ENCODE measurements around the gene GOLGA2.

The GOLGA2 gene

DNA sequence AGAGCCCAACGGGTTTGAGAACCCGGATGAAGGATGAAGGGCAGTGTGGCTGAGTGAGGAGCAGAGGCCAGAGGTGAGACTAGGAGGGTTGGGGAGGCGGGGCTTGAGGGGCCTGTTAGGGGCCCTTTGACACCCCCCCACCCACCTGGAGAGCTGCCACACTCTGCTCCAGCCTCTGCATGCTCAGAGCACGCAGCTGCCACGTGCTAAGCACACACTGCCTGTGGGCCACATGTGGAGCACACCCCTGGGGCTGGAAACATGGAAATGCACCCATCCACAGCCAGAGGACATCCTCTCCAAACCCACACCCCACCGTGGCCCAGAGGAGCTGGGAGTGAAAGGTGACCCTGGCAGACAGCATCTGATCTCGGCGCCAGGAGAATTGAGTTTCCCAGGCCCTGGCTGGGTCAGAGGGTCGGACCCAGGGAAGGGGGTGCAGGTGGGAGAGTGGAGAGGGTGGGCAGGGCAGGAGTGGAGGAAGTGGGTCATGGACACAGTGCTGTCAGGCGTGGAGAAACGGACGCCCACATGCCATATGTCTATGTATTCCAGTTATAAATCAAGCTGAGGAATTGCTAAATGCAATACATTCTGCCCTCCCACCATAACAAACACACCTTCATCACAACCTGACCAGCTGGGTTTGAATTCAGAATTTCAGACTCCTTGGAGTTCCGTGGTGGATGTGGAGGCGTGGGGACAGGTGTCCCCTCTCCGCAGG, 66.7 kb downstream of the GOLGA2 start:
- Histone ChIP-seq H3K4me3 (ENCODE audit: low read depth, low read length) (no peak overlapping the region), H3K27ac (ENCODE audit: low read depth, low read length) (no peak overlapping the region), H2AFZ (ENCODE audit: low read length, unreplicated experiment) (no peak overlapping the region), H3K36me3 (ENCODE audit: insufficient read depth, low read length) (no peaks in the 10 kb centered on the region), H3K27me3 (ENCODE audit: insufficient read depth, low read length) (no peaks in the 10 kb centered on the region), H3K79me2 (ENCODE audit: control insufficient read depth, insufficient read depth, low read length, unreplicated experiment) (no peaks in the 10 kb centered on the region), H3K4me1 (ENCODE audit: control insufficient read depth, insufficient read depth, low read length, unreplicated experiment) (no peaks in the 10 kb centered on the region)

DNA sequence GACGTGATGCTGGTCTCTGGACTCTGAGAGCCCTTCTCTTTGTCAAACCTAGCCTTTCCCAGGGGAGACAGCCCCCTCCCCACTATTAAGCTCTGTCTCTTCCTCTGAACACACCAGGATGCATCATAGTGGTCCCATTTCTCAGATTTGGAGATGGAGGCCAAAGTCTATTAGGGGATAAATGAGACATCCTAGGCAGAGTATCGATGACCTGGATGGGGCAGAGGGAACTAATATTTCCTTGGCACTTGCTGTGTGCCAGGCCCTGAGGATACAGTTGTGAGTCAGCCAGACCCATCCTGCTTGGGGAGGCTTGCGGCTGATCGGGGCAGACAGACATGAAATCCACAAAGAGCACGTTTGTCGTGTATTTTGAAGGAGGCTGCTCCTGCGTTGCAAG, 67.4 kb downstream of the GOLGA2 start:
- H3K79me2 ChIP-seq (ENCODE audit: control insufficient read depth, insufficient read depth, low read length, unreplicated experiment), result no peaks in the 10 kb centered on the region
- no peaks in the 10 kb centered on the region for H3K4me1 ChIP-seq (ENCODE audit: control insufficient read depth, insufficient read depth, low read length, unreplicated experiment)
- no peaks in the 10 kb centered on the region for H3K36me3 ChIP-seq (ENCODE audit: insufficient read depth, low read length)
- no peak overlapping the region for H3K4me3 ChIP-seq (ENCODE audit: low read depth, low read length)
- H2AFZ ChIP-seq (ENCODE audit: low read length, unreplicated experiment), result no peak overlapping the region
- no peaks in the 10 kb centered on the region for H3K27me3 ChIP-seq (ENCODE audit: insufficient read depth, low read length)
- H3K27ac ChIP-seq (ENCODE audit: low read depth, low read length), result no peak overlapping the region

DNA sequence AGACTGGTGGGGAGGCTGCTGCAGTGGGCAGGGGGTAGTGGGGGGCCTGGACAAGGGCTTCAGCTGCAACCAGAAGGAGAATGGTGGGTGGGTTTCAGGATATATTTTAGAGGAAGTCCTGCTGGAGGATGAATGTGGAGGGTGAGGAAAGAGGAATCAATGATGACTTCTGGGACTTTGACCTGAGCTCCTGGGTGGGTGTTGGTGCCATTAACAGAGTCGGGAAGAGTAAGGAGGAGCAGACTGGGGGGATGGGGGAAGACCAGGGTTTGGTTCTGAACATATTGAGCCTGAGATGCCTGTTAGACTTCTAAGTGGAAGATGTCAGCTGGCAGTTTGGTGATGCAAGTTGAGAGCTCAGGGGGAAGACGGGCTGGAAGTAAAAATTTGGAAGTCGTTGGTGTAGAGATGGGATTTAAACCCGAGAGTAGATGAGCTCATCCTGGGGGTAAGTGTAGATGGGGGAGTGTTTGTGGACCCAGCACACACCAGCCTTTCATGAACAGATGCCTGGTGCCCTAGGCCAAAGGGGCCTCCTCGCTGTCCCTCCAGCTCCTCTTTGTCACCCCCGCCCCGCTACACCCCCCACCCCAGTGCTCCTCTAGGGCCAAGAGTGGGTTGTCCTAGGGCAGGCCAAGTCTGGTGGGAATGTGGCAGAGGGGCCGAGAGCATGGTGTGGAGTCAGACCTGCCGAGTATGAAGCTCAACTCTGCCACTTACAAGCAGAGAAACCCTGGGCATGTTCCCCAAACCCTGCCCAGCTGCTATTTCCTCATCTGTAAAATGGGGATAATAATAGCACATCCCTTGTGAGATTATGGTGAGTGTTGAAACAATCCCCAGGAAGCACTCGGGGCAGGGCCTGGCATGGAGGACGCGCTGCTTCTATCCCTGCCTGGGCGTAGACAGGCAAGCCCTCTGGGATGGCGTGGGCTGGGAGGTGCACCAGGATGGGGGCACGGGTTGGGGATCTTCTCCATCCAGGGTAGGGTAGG, 68.6 kb downstream of the GOLGA2 start:
- Histone ChIP-seq H3K27me3 (ENCODE audit: insufficient read depth, low read length) (no peaks in the 10 kb centered on the region), H3K4me3 (ENCODE audit: low read depth, low read length) (no peak overlapping the region), H3K27ac (ENCODE audit: low read depth, low read length) (no peak overlapping the region), H3K4me1 (ENCODE audit: control insufficient read depth, insufficient read depth, low read length, unreplicated experiment) (no peaks in the 10 kb centered on the region), H2AFZ (ENCODE audit: low read length, unreplicated experiment) (no peak overlapping the region), H3K36me3 (ENCODE audit: insufficient read depth, low read length) (no peaks in the 10 kb centered on the region), H3K79me2 (ENCODE audit: control insufficient read depth, insufficient read depth, low read length, unreplicated experiment) (no peaks in the 10 kb centered on the region)

DNA sequence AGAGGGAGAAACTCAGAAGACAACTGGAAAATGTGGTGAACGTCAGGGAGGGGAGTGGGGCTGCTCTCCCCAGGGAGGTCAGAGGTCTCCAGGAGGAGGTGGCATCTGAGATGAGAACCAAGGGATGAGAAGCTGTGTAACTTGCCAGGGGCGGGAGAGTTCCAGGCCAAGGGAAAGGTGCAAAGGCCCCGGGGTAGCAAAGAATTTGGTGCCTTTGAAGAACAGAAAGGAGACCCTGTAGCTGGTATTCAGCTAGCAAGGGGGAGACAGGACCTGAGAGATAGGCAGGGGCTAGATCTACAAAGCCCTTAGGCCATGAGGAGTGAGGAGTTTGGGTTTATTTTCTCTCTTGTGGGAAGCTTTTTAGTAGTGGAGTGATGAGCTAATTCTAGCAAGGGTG, 69.3 kb downstream of the GOLGA2 start:
- Histone ChIP-seq H3K27me3 (ENCODE audit: insufficient read depth, low read length) (no peaks in the 10 kb centered on the region), H3K36me3 (ENCODE audit: insufficient read depth, low read length) (no peaks in the 10 kb centered on the region), H3K27ac (ENCODE audit: low read depth, low read length) (no peak overlapping the region), H3K4me3 (ENCODE audit: low read depth, low read length) (no peak overlapping the region), H3K79me2 (ENCODE audit: control insufficient read depth, insufficient read depth, low read length, unreplicated experiment) (no peaks in the 10 kb centered on the region), H2AFZ (ENCODE audit: low read length, unreplicated experiment) (no peak overlapping the region), H3K4me1 (ENCODE audit: control insufficient read depth, insufficient read depth, low read length, unreplicated experiment) (no peaks in the 10 kb centered on the region)
